GM23248 (cell line): ENCODE data around the gene SRD5A3. TPM values are rescaled to one million over a fixed set of nuclear protein-coding genes. Genes with fewer than 3 reads are reported as not detected.

Experiments
- DNase-seq: peaks from one replicate; pipeline ENCODE4 v3.0.0-alpha.2; 2015
- H2AFZ ChIP-seq: fragments of 200-600 bp; sonication (generic); 2 replicates; pipeline ENCODE4 v1.6.1; 2016; ENCODE audit warnings: antibody characterized with exemption
- H3F3A ChIP-seq: fragments of 200-600 bp; sonication (generic); 2 replicates; pipeline ENCODE4 v1.6.1; 2016; ENCODE audit warnings: mild to moderate bottlenecking, antibody characterized with exemption, mixed run types; ENCODE audit not compliant: insufficient read depth
- H3K27ac ChIP-seq: fragments of 200-600 bp; sonication (generic); 2 replicates; pipeline ENCODE4 v1.5.1; 2016; ENCODE audit warnings: mild to moderate bottlenecking
- H3K27me3 ChIP-seq: fragments of 200-600 bp; sonication (generic); replicated peaks from 2 replicates; pipeline ENCODE4 v1.6.1; 2016; ENCODE audit warnings: mild to moderate bottlenecking; ENCODE audit not compliant: insufficient read depth
- H3K36me3 ChIP-seq: fragments of 200-600 bp; sonication (generic); 2 replicates; pipeline ENCODE4 v1.6.1; 2016; ENCODE audit warnings: low read depth, mild to moderate bottlenecking
- H3K4me1 ChIP-seq: fragments of 200-600 bp; sonication (generic); 2 replicates; pipeline ENCODE4 v1.6.1; 2016; ENCODE audit warnings: mild to moderate bottlenecking; ENCODE audit not compliant: insufficient read depth
- H3K4me2 ChIP-seq: fragments of 200-600 bp; sonication (generic); one replicate; pipeline ENCODE4 v1.6.1; 2016; ENCODE audit warnings: mild to moderate bottlenecking; ENCODE audit not compliant: unreplicated experiment
- H3K4me3 ChIP-seq: fragments of 200-600 bp; sonication (generic); 2 replicates; pipeline ENCODE4 v1.5.1; 2016; ENCODE audit warnings: mild to moderate bottlenecking
- H3K79me2 ChIP-seq: fragments of 200-600 bp; sonication (generic); 2 replicates; pipeline ENCODE4 v1.6.1; 2016; ENCODE audit warnings: mild to moderate bottlenecking; ENCODE audit not compliant: insufficient read depth
- H3K9ac ChIP-seq: fragments of 200-600 bp; sonication (generic); 2 replicates; pipeline ENCODE4 v1.6.1; 2016; ENCODE audit warnings: mild to moderate bottlenecking
- H3K9me2 ChIP-seq: fragments of 200-600 bp; sonication (generic); 2 replicates; pipeline ENCODE4 v1.6.1; 2016; ENCODE audit warnings: mixed run types, mild to moderate bottlenecking, moderate library complexity; ENCODE audit not compliant: insufficient read depth
- H3K9me3 ChIP-seq: fragments of 200-600 bp; sonication (generic); one replicate; pipeline ENCODE4 v1.6.1; 2017; ENCODE audit warnings: low read depth
- H4K20me1 ChIP-seq: fragments of 200-600 bp; sonication (generic); 2 replicates; pipeline ENCODE4 v1.6.0; 2016; ENCODE audit not compliant: insufficient read depth
- EZH2 ChIP-seq: fragments of 200-600 bp; sonication (generic); IDR thresholded peaks from 2 replicates; pipeline ENCODE4 v1.6.1; 2018; ENCODE audit warnings: antibody characterized with exemption, mild to moderate bottlenecking; ENCODE audit not compliant: insufficient read depth, poor library complexity, severe bottlenecking
- EZH2phosphoT487 ChIP-seq: fragments of 200-600 bp; sonication (generic); IDR thresholded peaks from 2 replicates; pipeline ENCODE4 v1.6.1; 2018; ENCODE audit warnings: antibody characterized with exemption, moderate library complexity, mild to moderate bottlenecking, low read depth; ENCODE audit not compliant: insufficient read depth
- WGBS, 2 experiments: methylation state at CpG; one replicate each; pipeline ENCODE4 v1.1.6; 2015 to 2017; ENCODE audit warnings: low lambda C conversion rate in 2 of 2, low coverage in 1 of 2; ENCODE audit errors: missing lambda C conversion rate in 2 of 2; 5-methylcytosine and 5-hydroxymethylcytosine counted together
- in situ Hi-C: fragments of 300-500 bp; cut with MboI; formaldehyde crosslinking; loops from 2 replicates; pipeline ENCODE4 v1.15.0; 2020
- polyA plus RNA-seq: library from polyadenylated mRNA; unstranded; fragments of >200 nt; fragmentation: Nextera tagmentation; extraction: Ambion mirVana; gene quantifications from 2 replicates; pipeline ENCODE4 v1.2.1, GENCODE V29; 2016
- total RNA-seq: library from RNA; depleted of rRNA; stranded (reverse); fragments of >200 nt; shearing (Covaris generic); gene quantifications from 2 replicates; pipeline ENCODE4 v1.2.3, GENCODE V29; 2014

Gene SRD5A3
- total and polyA plus RNA-seq, 2 experiments from 2014 or later = 20.6 to 54.2 TPM

GRCh38 chr4:55407764-55408163 lies 61.7 kb downstream of the SRD5A3 start:
- no peak overlapping the region for H3K4me2 ChIP-seq
- H3K27me3 ChIP-seq = no peaks in the 10 kb centered on the region
- no peak overlapping the region for H3K9ac ChIP-seq
- peaks cover 54% of the 10 kb centered on the region for H3K36me3 ChIP-seq
- TF ChIP-seq EZH2phosphoT487 = no peak
- no peak for TF ChIP-seq EZH2
- WGBS, 2 experiments = 66 to 67% methylated on average over 3 of the region's 3 CpGs
- peaks cover 22% of the 10 kb centered on the region; the same call in 1 of the 2 replicates for H4K20me1 ChIP-seq
- H2AFZ ChIP-seq = no peak overlapping the region
- no peak overlapping the region for H3K4me3 ChIP-seq
- H3K9me3 ChIP-seq = no peaks in the 10 kb centered on the region
- no peak for DNase-seq
- no peaks in the 10 kb centered on the region for H3K9me2 ChIP-seq
- H3K27ac ChIP-seq = no peak overlapping the region
- in situ Hi-C loops = no loop called here
- peaks cover 37% of the 10 kb centered on the region for H3F3A ChIP-seq
- peaks cover 33% of the 10 kb centered on the region for H3K4me1 ChIP-seq
- peaks cover 100% of the 10 kb centered on the region for H3K79me2 ChIP-seq

GRCh38 chr4:55409468-55410171 lies 63.6 kb downstream of the SRD5A3 start:
- Histone ChIP-seq H4K20me1 (peaks cover 22% of the 10 kb centered on the region; the same call in 1 of the 2 replicates), H3K9ac (peak overlapping the region; percentile 27; the same call in 1 of the 2 replicates), H3K9me3 (no peaks in the 10 kb centered on the region), H3F3A (peaks cover 41% of the 10 kb centered on the region), H3K36me3 (peaks cover 46% of the 10 kb centered on the region), H3K27me3 (no peaks in the 10 kb centered on the region), H3K4me2 (peak overlapping the region; percentile 25), H3K27ac (peak overlapping the region; percentile 45), H2AFZ (no peak overlapping the region), H3K4me1 (peaks cover 33% of the 10 kb centered on the region), H3K79me2 (peaks cover 100% of the 10 kb centered on the region), H3K9me2 (no peaks in the 10 kb centered on the region), H3K4me3 (no peak overlapping the region; the same call in 1 of the 2 replicates)
- in situ Hi-C loops = no loop called here
- DNase-seq = peak; percentile 59
- TF ChIP-seq EZH2phosphoT487 (no peak), EZH2 (no peak)
- WGBS, 2 experiments = 37 to 39% methylated on average over 10 of the region's 10 CpGs

GRCh38 chr4:55410431-55410830 lies 64.4 kb downstream of the SRD5A3 start:
- 88% methylated on average over 8 of the region's 8 CpGs for WGBS, 2 experiments
- peaks cover 44% of the 10 kb centered on the region for H3F3A ChIP-seq
- no peak for DNase-seq
- TF ChIP-seq EZH2phosphoT487 (no peak), EZH2 (no peak)
- no peaks in the 10 kb centered on the region for H3K27me3 ChIP-seq
- in situ Hi-C loops = no loop called here
- peaks cover 46% of the 10 kb centered on the region for H3K36me3 ChIP-seq
- H3K9me2 ChIP-seq = no peaks in the 10 kb centered on the region
- no peak overlapping the region for H2AFZ ChIP-seq
- H3K4me2 ChIP-seq = no peak overlapping the region
- H3K79me2 ChIP-seq = peaks cover 100% of the 10 kb centered on the region
- H4K20me1 ChIP-seq = peaks cover 22% of the 10 kb centered on the region; the same call in 1 of the 2 replicates
- H3K9ac ChIP-seq = no peak overlapping the region
- no peak overlapping the region for H3K4me3 ChIP-seq
- peaks cover 33% of the 10 kb centered on the region for H3K4me1 ChIP-seq
- H3K27ac ChIP-seq = no peak overlapping the region
- no peaks in the 10 kb centered on the region for H3K9me3 ChIP-seq

GRCh38 chr4:55411621-55412020 lies 65.6 kb downstream of the SRD5A3 start:
- Histone ChIP-seq H3K36me3 (peaks cover 42% of the 10 kb centered on the region), H3K9me3 (no peaks in the 10 kb centered on the region), H3K4me3 (no peak overlapping the region), H3K79me2 (peaks cover 100% of the 10 kb centered on the region), H3K27me3 (no peaks in the 10 kb centered on the region), H3K9me2 (no peaks in the 10 kb centered on the region), H4K20me1 (peaks cover 15% of the 10 kb centered on the region; the same call in 1 of the 2 replicates), H3F3A (peaks cover 40% of the 10 kb centered on the region), H2AFZ (no peak overlapping the region), H3K27ac (no peak overlapping the region), H3K4me1 (peaks cover 33% of the 10 kb centered on the region), H3K9ac (no peak overlapping the region), H3K4me2 (no peak overlapping the region)
- TF ChIP-seq EZH2 (no peak), EZH2phosphoT487 (no peak)
- in situ Hi-C loops = no loop called here
- WGBS, 2 experiments = 94 to 96% methylated on average over 6 of the region's 6 CpGs
- DNase-seq = peak; percentile 23
